Forelimb muscle (tissue), 1 donor: ENCODE measurements around the gene DCLRE1C. TPM values are rescaled to one million over a fixed set of nuclear protein-coding genes. Genes with fewer than 3 reads are reported as not detected.
"Not testable (repeated sequence)": the region's sequence is repeated elsewhere in the genome, so short reads cannot be mapped to it uniquely, and the experiment has no call there.

Experiments used
- DNase-seq: peaks from one replicate; pipeline ENCODE4 v3.0.0-alpha.2; 2013; ENCODE audit warnings: low read depth
- polyA plus RNA-seq: library from polyadenylated mRNA; unstranded; fragments of 120-200 nt; gene quantifications from one replicate; pipeline ENCODE4 v1.2.1, GENCODE V29; 2013; ENCODE audit not compliant: insufficient read length

Gene DCLRE1C
- 9.8 TPM for polyA plus RNA-seq

DNA sequence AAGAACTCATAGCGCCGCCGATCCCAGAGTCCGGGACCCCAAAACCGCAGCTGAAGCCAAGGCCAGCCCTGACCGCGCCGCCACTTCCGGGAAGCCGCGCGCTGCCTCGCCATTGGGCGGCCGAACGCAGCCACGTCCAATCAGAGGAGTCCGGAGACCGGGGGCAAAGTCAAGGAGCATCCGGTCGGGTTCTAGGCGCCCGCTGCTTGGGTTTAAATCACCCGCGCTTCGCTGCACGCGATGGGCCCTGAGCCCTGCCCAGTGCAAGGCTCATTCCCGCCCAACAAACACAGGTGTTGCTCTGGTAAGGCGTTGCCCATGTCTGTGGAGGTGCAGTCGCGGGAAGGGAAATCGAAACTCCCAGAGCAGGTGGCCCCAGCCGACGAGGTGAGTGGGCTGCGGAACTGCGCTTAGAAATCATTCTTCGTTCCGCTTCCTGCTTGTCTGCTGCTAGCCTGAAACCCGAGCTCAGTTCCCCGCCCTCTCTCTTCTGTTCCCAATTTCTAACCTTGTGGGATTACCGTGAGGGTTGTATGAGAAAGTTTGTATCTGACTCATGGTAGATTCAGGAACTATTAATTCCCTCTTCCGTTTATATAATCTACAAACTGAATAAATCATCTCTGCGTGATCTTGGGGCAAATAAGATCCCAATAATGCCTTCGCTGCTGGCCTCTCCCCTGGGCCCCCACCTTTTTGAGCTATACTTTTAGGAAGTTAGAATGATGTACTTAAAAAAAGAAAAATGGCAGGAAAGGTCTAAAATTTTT, at the start of gene DCLRE1C:
DCLRE1C (minus strand) TSS at position 96 of the 770 bp plus-strand sequence; CDS start at position 10, 86 bp downstream.
- peak; percentile 69 for DNase-seq

DNA sequence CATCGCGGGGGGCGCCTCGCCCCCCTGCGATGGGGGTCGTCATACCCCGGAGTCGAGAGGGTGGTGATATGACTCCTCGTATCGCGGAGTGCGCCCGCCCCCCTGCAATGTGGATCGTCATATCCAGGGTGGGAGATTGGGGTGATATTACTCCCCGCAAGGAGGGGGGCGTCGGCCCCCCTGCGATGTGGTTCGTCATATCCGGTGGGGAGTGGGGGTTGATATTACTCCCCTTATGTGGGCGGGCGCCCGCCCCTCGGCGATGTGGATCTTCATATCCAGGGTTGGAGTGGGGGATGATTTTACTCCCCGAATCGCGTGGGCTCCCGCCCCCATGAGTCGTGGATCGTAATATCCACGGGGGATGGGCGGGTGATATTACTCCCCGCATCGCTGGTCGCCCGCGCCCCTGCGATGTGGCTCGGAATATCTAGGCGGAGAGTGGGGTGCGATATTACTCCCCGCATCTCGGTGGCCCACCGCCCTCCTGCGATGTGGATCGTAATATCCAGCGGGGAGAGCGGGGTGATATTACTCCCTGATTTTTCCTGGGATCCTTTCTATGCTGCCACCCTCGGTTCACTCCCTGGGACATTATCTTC, 42.2 kb upstream of the DCLRE1C start:
- DNase-seq, result no peak

DNA sequence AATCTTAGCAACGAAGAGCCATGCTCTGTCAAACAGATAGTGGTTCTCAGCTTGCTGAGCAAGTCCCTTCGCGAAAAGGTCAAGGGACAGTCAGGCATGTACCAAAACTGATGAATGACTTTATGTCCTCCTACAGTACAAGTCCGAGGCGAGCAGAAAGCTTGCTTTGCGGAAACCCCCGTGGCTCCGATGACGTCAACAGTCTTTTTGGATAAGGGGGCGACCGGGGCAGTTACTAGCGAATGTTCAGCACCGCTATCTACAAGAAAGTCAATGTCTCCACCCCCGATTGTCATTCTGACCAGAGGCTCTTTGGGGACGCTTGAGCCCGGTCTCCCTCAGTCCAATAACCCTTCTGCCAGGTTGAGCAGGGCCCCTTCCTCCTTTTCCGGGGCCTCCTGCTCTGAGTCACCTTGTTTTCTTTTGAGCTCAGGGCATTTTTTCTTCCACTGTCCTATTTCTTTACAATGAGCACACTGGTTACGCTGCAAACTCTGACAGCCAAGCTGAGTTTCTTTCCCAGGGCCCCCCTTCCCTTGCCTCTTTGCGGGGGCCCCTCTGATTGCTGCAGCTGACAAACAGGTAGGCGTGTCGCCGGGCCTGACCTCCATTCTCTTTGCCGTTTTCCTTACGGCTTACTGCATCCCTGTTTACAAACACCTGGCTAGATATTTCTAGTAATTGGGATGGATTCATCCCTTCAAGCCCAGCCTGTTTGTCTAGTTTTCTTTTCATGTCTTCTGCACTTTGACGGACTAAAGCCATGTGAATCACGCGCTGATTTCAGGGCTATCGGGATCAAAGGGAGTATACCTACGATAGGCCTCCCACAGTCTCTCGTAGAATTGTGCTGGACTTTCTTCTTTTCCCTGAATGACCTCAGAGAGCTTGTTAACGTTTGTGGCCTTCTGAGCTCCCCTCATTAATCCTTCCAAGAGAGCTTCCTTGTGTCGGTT, 39.9 kb upstream of the DCLRE1C start:
- DNase-seq, result not testable (repeated sequence)

DNA sequence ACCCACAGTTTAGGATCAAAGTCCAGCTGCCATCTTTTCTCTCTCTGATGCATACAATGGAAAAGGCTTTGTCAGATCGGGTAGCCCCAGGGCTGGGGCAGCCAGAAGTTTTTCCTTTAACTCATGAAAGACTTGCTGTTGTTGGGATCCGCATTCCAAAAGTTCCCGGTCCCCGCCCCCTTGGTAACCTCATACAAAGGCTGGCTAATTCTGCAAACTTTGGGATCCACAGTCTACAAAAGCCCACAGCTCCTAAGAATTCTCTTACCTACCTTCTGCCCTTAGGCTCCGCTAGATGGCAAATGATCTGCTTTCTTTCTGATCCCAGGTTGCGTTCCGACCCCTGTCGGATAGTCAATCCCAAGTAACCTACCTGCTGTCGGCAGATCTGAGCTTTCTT, 38.4 kb upstream of the DCLRE1C start:
- DNase-seq, result not testable (repeated sequence)

DNA sequence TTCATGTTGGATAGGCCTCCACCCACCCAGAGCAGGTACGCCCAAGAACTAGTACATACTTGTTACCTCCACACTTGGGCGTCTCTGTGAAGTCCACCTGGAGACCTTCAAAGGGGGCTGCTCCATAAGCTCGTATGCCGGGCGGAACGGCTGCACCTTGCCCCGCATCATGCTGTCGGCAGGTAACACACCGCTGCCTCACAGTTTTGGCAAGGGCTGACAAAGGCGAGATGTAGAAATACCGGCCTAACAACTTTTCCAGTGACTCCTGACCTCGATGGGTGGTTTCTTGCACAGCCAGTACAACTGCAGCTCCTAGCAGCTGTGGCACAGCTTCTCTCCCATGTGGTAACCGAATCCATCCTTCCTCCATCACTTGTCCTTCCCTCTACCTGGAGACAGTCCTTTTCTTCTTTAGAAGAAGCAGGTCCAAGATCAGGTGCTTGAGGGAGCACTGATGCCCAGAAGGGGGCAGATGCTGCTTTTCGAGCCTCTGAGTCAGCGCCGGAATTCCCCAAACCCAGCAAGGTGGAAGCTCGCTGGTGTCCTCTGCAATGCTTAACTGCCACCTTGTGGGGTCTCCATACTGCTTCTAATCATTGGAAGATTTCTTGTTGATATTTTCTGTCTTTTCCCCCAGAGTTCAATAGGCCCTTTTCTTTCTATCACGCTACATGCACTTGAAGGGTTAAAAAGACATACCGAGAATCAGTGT, 37.3 kb upstream of the DCLRE1C start:
- not testable (repeated sequence) for DNase-seq

DNA sequence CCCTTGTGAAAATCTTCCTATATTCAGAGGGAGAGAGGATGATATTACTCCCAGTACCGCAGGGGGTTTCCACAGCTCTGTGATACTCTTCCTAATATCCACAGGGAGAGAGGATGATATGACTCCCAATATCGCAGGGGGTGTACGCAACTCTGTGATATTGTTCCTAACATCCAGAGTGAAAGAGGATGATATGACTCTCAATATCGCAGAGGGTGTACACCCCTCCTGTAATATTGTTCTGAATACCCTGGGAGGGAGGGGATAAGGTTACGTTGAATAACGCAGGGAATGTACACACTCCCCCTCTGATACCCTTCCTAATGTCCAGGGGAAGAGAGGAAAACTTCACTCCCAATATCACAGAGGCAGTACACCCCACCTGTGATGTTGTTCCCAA, 35.7 kb upstream of the DCLRE1C start:
- not testable (repeated sequence) for DNase-seq

DNA sequence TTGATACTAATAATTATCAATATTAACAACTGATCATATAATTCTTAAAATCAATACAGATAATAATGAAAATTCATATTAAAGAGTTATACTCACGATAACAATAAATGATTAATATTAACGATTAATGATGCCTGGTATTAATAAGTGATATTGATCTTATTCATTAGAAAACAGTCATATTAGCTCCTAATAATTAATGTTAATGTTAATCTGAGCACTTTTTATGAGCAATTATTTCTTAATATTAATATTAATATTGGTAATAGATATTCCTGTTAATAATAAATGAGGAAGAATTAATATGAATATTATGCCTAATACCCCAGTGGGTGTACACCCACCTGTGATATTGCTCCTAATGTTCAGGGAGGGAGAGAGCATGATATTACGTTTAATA, 28.8 kb upstream of the DCLRE1C start:
- DNase-seq, result no peak

DNA sequence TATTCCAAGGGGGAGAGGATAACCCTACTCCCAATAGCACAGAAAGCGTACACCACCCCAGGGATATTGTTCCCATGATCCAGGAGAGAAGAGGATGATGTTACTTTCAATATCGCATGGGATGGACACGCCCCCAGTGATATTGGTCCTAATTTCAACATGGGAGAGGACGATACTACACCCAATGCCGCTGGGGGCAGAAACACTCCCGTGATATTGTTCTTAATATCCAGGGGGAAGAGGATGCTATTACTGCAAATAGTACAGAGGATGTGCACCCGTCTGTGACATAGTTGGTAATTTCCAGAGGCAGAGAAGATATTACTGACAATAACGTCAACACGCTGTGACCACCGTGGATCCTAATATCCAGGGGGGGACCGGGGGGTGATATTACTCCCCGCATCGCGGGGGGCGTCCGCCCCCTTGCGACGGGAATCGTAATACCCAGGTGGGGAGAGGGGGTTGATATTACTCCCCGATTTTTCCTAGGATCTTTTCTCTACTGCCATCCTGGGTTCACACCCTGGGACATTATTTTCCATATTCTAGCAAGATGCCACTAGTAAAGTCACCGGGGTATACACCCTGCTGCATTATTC, 21.9 kb upstream of the DCLRE1C start:
- DNase-seq, result no peak

DNA sequence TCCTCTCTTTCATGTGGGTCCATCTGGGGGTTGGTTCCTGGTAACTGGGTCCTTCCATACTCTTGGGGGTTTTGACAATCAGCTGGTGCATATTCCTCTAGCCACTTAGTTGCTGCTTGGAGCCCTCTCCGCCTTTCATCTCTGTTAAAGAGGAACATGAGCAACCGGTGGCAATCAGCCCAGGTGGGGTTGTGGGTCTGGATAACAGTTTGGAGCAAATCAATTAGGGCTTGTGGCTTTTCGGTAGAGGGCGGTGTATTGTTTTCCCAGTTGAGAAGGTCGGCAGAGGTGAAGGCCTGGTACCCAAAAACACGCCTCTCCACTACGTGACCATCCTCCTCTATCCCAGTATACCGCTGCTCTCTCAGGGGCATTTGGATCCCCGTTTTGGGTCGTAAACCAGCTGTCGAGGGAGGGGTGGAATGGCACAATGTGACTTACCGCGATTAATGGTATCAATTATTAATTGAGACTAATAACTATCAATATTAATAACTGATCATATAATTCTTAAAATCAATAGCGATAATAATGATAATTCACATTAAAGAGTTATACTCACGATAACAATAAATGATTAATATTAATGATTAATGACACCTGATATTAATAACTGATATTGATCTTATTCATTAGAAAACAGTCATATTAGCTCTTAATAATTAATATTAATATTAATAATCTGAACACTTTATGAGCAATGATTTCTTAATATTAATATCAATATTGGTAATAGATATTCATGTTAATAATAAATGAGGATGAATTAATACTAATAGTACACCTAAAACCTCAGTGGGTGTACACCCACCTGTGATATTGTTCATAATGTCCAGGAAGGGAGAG, 20.5 kb upstream of the DCLRE1C start:
- DNase-seq, result not testable (repeated sequence)

DNA sequence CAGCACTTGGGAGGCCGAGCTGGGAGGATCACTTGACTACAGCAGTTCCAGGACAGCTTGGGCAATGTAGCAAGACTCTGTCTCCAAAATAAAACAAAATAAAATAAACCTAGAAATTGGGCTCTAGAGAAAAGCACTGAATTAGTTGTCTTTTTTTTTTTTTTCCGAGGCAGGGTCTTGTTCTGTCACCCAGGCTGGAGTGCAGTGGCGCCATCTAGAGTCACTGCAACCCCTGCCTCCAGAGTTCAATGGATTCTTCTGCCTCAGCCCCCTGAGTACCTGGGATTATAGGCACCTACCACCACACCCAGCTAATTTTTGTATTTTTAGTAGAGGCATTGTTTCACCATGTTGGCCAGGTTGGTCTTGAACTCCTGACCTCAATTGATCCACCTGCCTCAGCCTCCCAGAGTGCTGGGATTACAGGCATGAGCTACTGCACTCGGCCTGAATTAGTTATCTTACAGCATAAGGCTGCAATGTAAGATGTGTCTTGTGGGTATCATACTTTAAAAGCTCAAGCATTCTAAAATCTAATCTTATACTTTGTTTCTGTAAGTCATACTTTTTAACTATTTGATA, 18.1 kb upstream of the DCLRE1C start:
- DNase-seq, result no peak

DNA sequence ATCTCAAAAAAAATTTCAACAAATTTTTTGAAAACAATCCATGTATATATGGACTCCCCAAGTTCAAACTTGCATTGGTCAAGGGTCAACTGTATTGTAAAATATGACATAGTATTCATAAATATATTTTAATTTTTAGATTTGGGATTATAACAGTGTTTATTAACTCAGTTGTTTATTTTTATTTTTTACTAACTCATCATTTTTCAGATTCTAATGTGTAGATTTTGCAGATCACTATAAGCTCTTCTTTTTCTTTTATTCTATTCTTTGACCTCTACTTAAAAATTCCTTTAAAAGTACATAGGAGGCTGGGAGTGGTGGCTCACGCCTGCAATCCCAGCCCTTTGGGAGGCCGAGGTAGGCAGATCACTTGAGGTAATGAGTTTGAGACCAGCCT, 14.0 kb upstream of the DCLRE1C start:
- DNase-seq, result no peak

DNA sequence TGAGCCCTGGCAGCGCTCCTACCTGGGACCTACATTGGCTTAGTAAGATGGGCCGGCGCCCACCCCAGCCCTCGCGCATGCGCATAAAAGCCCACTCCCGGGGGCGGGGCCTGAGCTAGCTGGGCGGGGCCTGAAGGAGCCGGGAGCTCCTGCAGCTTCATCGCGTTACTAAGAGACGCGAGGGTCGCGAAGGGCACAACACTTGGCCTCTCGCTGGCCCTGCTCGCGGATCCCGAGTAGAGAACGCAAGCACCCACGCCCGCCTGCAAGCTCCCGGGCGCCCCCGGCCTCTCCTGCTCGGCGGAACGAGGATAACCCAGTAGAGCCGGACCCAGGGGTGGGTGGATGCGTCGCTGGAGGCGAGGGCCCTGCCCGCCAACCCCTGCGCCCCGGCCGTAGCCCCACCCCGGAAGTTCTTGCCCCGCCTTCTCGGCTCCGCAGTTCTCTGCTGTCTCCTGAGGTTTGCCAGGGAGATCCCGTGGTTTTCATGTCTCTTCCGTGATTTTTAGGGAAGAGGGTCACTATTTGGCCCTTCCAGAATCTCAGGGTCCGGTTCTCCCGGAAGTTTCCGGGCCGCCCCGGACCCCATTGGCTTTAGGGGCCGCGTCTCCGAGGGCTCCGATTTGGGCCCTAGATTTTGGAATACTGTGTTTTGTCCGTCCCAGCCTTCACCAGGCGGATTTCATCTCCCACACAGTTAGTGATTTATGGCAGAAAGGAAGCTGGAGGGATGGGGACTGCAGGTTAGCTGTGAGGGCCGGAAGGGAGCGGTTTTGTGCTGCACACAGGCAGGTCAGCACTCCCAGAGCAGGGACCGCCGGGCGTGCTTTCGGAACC, 5.5 kb upstream of the DCLRE1C start, which contains the start of gene MEIG1:
MEIG1 (plus strand) TSS at position 168 of the 837 bp plus-strand sequence. CDS start 7,081 bp downstream, outside the sequence.
- DNase-seq, result peak; percentile 85

DNA sequence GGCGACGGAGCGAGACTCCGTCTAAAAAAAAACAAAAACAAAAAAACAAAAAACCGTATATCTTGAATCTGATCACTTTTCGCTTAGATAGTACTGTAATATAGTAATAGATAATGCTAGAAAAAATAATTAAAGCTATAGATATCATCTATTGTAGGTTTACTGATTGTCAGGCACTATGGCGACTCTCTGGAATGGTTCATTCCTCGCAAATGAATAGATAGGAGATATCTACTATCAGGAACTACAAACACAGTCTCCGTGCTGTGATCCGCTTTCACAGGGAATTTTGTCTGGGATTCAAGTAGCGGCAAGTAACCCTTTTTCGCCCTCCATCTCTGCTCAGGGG, 5.0 kb upstream of the DCLRE1C start:
- no peak for DNase-seq

DNA sequence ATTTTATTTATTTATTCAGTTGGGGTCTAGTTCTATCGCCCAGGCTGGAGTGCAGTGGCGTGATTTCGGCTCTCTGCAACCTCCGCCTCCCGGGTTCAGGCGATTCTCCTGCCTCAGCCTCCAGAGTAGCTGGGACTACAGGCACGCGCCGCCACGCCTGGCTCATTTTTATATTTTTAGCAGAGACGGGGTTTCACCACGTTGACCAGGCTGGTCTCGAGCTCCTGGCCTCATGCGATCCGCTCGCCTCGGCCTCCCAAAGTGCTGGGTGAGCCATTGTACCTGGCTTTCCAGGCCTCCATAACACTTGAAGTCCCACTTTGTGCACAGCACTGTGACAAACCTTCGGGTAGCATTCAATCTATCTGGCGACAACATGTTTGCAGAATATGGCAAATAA, 1.0 kb upstream of the DCLRE1C start:
- no peak for DNase-seq

DNA sequence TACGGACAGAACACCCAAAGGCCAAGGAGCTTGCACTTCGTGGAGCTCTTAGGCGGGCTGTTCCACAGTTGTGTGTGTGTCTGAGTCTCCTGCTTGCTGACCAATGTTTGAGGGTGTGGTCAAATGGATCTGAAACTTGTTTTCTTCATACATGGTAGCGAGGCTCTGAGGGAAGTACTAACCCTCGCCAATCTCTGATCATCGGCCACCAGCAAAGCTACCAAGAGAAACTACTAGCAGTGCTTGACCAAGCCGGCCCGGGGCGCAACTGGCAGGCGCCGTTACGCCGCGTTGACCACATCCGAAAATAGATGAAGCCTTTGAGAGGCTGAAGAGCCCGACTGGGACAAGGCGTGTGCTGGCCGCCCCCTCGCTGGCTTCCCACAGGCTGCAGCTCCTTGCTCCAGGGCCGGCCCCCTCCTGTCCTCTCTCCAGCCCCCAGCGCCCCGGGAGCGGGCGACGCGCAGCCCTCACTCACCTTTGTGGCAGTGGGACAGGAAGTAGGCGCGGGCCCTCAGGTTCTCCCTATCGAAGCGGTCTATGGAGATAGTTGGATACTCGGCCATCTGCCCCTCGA, 384 bp downstream of the DCLRE1C start:
- no peak for DNase-seq

DNA sequence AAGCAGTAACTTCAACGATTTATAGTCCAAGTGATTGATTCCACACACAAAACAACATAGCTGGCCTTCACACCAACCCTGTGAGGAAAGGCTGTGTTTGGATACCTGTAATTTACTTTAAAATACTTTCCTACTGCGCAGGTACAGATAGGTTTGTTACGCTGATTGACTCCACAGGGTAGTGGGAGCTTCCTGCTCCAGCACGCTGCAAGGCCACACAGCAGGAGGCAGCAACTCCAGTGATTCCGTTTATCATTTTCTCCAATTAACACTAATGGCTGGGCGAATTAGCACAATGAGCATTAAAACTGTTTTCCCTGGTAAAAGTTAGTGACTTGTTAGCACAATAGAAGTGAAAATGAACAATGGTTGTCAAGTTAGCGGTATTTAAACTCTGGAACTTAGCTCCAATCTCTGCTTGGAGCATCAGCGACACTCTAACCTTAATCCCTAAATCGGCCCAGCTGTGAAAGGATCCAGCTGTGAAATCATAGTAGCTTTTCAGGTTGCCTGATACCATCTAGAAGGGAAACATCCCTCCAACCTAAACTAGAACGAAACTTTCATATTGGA, 959 bp downstream of the DCLRE1C start:
- no peak for DNase-seq

DNA sequence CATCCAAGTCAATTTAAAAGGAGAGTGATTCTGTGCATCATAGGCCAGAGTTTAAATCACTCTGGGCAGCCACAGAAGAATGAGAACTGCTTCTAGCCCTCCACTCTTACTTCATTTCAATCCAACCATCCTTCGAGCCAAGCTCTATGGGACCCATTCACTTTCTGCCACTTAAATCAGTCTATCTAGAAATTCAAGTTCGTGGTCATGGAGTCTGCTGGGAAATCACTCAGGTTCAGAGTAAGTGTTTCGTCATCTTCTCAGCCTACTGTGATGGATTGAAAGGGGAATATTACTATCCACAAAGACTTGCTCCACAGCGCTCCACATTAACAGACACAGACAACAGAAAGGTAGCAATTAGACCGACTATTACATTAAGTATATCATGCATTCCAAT, 4.6 kb downstream of the DCLRE1C start:
- DNase-seq, result no peak

DNA sequence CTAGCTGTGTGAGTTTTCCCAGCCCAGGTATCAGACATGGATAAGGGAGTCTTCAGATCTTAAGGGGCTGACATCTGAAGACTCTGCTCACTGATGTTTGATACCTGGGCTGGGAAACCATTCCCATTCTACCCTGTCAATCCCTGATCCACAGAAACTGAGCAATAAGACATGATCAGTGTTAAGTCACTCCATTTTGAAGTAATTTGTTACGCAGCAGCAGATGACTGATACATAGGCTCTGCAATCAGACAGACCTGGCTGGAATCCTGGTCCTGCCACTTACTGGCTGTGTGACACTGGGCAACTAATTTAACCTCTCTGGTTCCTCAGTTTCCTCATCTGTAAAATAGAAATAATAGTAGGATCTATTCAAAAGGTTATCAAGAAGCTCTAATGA, 6.6 kb downstream of the DCLRE1C start:
- no peak for DNase-seq
